Smooth muscle cell (in vitro differentiated cells): ENCODE data around the gene ESD. TPM values are rescaled to one million over a fixed set of nuclear protein-coding genes. Genes with fewer than 3 reads are reported as not detected.

ENCODE experiments used
- DNase-seq: peaks from one replicate; lab custom pipeline; 2025; ENCODE audit not compliant: unreplicated experiment; lab: John Stamatoyannopoulos, UW
- H2AFZ ChIP-seq: fragments of 200-600 bp; sonication (generic); 2 replicates; pipeline ENCODE4 v1.6.0; 2016; ENCODE audit warnings: antibody characterized with exemption, low read depth, mild to moderate bottlenecking
- H3F3A ChIP-seq: fragments of 200-600 bp; sonication (generic); 2 replicates; pipeline ENCODE4 v1.6.0; 2017; ENCODE audit warnings: antibody characterized with exemption, low read depth
- H3K27ac ChIP-seq: fragments of 200-600 bp; sonication (generic); 2 replicates; pipeline ENCODE4 v1.5.1; 2016; ENCODE audit warnings: low read depth, mild to moderate bottlenecking
- H3K27me3 ChIP-seq: fragments of 200-600 bp; sonication (generic); 2 replicates; pipeline ENCODE4 v1.6.1; 2016; ENCODE audit warnings: low read depth, mild to moderate bottlenecking
- H3K36me3 ChIP-seq: fragments of 200-600 bp; sonication (generic); 2 replicates; pipeline ENCODE4 v1.5.1; 2016; ENCODE audit warnings: low read depth
- H3K4me1 ChIP-seq: fragments of 200-600 bp; sonication (generic); 2 replicates; pipeline ENCODE4 v1.5.1; 2016; ENCODE audit warnings: low read depth
- H3K4me2 ChIP-seq: fragments of 200-600 bp; sonication (generic); 2 replicates; pipeline ENCODE4 v1.6.0; 2016; ENCODE audit warnings: mild to moderate bottlenecking
- H3K4me3 ChIP-seq: fragments of 200-600 bp; sonication (generic); 2 replicates; pipeline ENCODE4 v1.5.1; 2016; ENCODE audit warnings: mild to moderate bottlenecking
- H3K79me2 ChIP-seq: fragments of 200-600 bp; sonication (generic); 2 replicates; pipeline ENCODE4 v1.6.0; 2016; ENCODE audit warnings: low read depth, mild to moderate bottlenecking
- H3K9ac ChIP-seq: fragments of 200-600 bp; sonication (generic); 2 replicates; pipeline ENCODE4 v1.6.0; 2016; ENCODE audit warnings: low read depth
- H3K9me3 ChIP-seq: fragments of 200-600 bp; sonication (generic); replicated peaks from 2 replicates; pipeline ENCODE4 v1.5.1; 2016; ENCODE audit warnings: low read depth
- H4K20me1 ChIP-seq: fragments of 200-600 bp; sonication (generic); 2 replicates; pipeline ENCODE4 v1.6.0; 2016; ENCODE audit warnings: low read depth
- WGBS: methylation state at CpG from one replicate; pipeline ENCODE4 v1.1.7; 2016; ENCODE audit warnings: low lambda C conversion rate; 5-methylcytosine and 5-hydroxymethylcytosine counted together
- polyA plus RNA-seq: library from polyadenylated mRNA; unstranded; fragments of >200 nt; fragmentation: Nextera tagmentation; extraction: Ambion mirVana; gene quantifications from 2 replicates; pipeline ENCODE4 v1.2.1, GENCODE V29; 2016
- total RNA-seq: library from RNA; depleted of rRNA; stranded (reverse); fragments of >200 nt; gene quantifications from 2 replicates; pipeline ENCODE4 v1.2.3, GENCODE V29; 2014
- TF ChIP-seq, protein P1 (sequence below): fragments of 200-600 bp; sonication (generic); IDR thresholded peaks from 2 replicates; pipeline ENCODE4 v1.5.1; 2017; ENCODE audit warnings: borderline replicate concordance, mild to moderate bottlenecking, antibody characterized with exemption; ENCODE audit not compliant: insufficient read depth, poor library complexity, severe bottlenecking

ESD gene
- total and polyA plus RNA-seq, 2 experiments from 2014 or later, result 133 to 142 TPM

GRCh38 chr13:46726347-46726746 is 70.6 kb downstream of the ESD start:
- Histone ChIP-seq H3F3A (no peaks in the 10 kb centered on the region), H3K9ac (no peak overlapping the region), H2AFZ (no peak overlapping the region), H3K27me3 (no peaks in the 10 kb centered on the region), H3K36me3 (peaks cover 18% of the 10 kb centered on the region), H4K20me1 (no peaks in the 10 kb centered on the region), H3K27ac (no peak overlapping the region), H3K79me2 (no peaks in the 10 kb centered on the region), H3K9me3 (no peaks in the 10 kb centered on the region), H3K4me2 (no peak overlapping the region), H3K4me3 (no peak overlapping the region), H3K4me1 (no peaks in the 10 kb centered on the region)
- TF ChIP-seq, protein P1, sequence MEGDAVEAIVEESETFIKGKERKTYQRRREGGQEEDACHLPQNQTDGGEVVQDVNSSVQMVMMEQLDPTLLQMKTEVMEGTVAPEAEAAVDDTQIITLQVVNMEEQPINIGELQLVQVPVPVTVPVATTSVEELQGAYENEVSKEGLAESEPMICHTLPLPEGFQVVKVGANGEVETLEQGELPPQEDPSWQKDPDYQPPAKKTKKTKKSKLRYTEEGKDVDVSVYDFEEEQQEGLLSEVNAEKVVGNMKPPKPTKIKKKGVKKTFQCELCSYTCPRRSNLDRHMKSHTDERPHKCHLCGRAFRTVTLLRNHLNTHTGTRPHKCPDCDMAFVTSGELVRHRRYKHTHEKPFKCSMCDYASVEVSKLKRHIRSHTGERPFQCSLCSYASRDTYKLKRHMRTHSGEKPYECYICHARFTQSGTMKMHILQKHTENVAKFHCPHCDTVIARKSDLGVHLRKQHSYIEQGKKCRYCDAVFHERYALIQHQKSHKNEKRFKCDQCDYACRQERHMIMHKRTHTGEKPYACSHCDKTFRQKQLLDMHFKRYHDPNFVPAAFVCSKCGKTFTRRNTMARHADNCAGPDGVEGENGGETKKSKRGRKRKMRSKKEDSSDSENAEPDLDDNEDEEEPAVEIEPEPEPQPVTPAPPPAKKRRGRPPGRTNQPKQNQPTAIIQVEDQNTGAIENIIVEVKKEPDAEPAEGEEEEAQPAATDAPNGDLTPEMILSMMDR, result no peak
- DNase-seq, result no peak
- WGBS, result 91% methylated on average over 5 of the region's 5 CpGs

Other genes starting within 250 kb of the ESD start
- gene LRCH1, start 244.0 kb downstream of the ESD start, total RNA-seq, result 15.9 and 27.7 TPM in 2 replicates
- 9.2 and 9.4 TPM in 2 replicates for gene LRCH1, start 244.0 kb downstream of the ESD start, polyA plus RNA-seq
- 2.8 and 3.6 TPM in 2 replicates for gene HTR2A, start 99.9 kb upstream of the ESD start, total RNA-seq
- gene HTR2A, start 99.9 kb upstream of the ESD start, polyA plus RNA-seq, result 2.0 and 2.9 TPM in 2 replicates